ENCODE measurements around the gene TMEM238.

TMEM238 gene

GRCh38 chr19:55377356-55378131 is 6.5 kb downstream of the TMEM238 start:
- no peak for TF ChIP-seq CTCF (IDR thresholded peaks at IDR 0.05)

- no peak for TF ChIP-seq CTCF (IDR thresholded peaks at IDR 0.05)
These were observed 7.7 kb downstream of the TMEM238 start, which contains the start of gene TMEM190 for GRCh38 chr19:55376241-55376933. TSS of gene TMEM190 (plus strand) at chr19:55376826. CDS start at chr19:55376854, 28 bp downstream.

GRCh38 chr19:55373993-55374757 is 9.9 kb downstream of the TMEM238 start:
- TF ChIP-seq CTCF (IDR thresholded peaks at IDR 0.05), result no peak

- no peak for TF ChIP-seq CTCF (IDR thresholded peaks at IDR 0.05)
These were observed 10.6 kb downstream of the TMEM238 start for GRCh38 chr19:55373306-55373992.

GRCh38 chr19:55372316-55373081 is 11.6 kb downstream of the TMEM238 start:
- no peak for TF ChIP-seq CTCF (IDR thresholded peaks at IDR 0.05)

- TF ChIP-seq CTCF (IDR thresholded peaks at IDR 0.05), result no peak
These were observed 13.6 kb downstream of the TMEM238 start, which contains the start of gene IL11 for GRCh38 chr19:55370305-55370988. TSS of gene IL11 (minus strand) at chr19:55370463. CDS start at chr19:55370310, 153 bp downstream.
